Activated T-cell treated with anti-CD3 and anti-CD28 coated beads for 48 hours (primary cell): ENCODE data around the gene FMN1.
"Not testable (repeated sequence)": the region's sequence is repeated elsewhere in the genome, so short reads cannot be mapped to it uniquely, and the experiment has no call there.

ENCODE experiments used
- DNase-seq: peaks from one replicate; pipeline ENCODE4 v3.0.0-alpha.2; 2020; ENCODE audit warnings: low read depth

Gene FMN1

GRCh38 chr15:32853592-32853991 lies 340.9 kb downstream of the FMN1 start:
- DNase-seq, result no peak

- no peak for DNase-seq
Observed at GRCh38 chr15:32852771-32853170, 341.7 kb downstream of the FMN1 start.

GRCh38 chr15:32852017-32852416 lies 342.5 kb downstream of the FMN1 start:
- DNase-seq, result no peak

GRCh38 chr15:32851572-32851971 lies 342.9 kb downstream of the FMN1 start:
- DNase-seq, result no peak

- no peak for DNase-seq
Observed at GRCh38 chr15:32849769-32850668, 344.5 kb downstream of the FMN1 start.

GRCh38 chr15:32846671-32847070 lies 347.8 kb downstream of the FMN1 start:
- DNase-seq, result not testable (repeated sequence)

- no peak for DNase-seq
Observed at GRCh38 chr15:32844118-32844711, 350.3 kb downstream of the FMN1 start.

GRCh38 chr15:32843219-32843815 lies 351.2 kb downstream of the FMN1 start:
- no peak for DNase-seq

- DNase-seq, result no peak
Observed at GRCh38 chr15:32842081-32842480, 352.4 kb downstream of the FMN1 start.

GRCh38 chr15:32840507-32841245 lies 353.8 kb downstream of the FMN1 start:
- no peak for DNase-seq

- no peak for DNase-seq
Observed at GRCh38 chr15:32838820-32839219, 355.7 kb downstream of the FMN1 start.

GRCh38 chr15:32838338-32838737 lies 356.2 kb downstream of the FMN1 start:
- no peak for DNase-seq

- no peak for DNase-seq
Observed at GRCh38 chr15:32837935-32838334, 356.6 kb downstream of the FMN1 start.

- no peak for DNase-seq
Observed at GRCh38 chr15:32834156-32834555, 360.4 kb downstream of the FMN1 start.

- DNase-seq, result no peak
Observed at GRCh38 chr15:32833379-32833821, 361.1 kb downstream of the FMN1 start.

- DNase-seq, result no peak
Observed at GRCh38 chr15:32831485-32831884, 363.0 kb downstream of the FMN1 start.

- DNase-seq, result no peak
Observed at GRCh38 chr15:32830241-32830640, 364.3 kb downstream of the FMN1 start.

GRCh38 chr15:32829436-32829835 lies 365.1 kb downstream of the FMN1 start:
- DNase-seq, result no peak

GRCh38 chr15:32828507-32829186 lies 365.9 kb downstream of the FMN1 start:
- DNase-seq, result no peak

- no peak for DNase-seq
Observed at GRCh38 chr15:32826685-32827084, 367.8 kb downstream of the FMN1 start.

- no peak for DNase-seq
Observed at GRCh38 chr15:32825219-32825618, 369.3 kb downstream of the FMN1 start.

GRCh38 chr15:32824777-32825176 lies 369.7 kb downstream of the FMN1 start:
- no peak for DNase-seq
